ENCODE data around the gene HOXD9.

- no peak for TF ChIP-seq CTCF (IDR thresholded peaks at IDR 0.05)
- no peak for TF ChIP-seq POLR2A (IDR thresholded peaks at IDR 0.05)
These were observed 18.7 kb upstream of the HOXD9 start for GRCh38 chr2:176103742-176104315.
